ENCODE results near the gene PLIN3. TPM values are rescaled to one million over a fixed set of nuclear protein-coding genes. Genes with fewer than 3 reads are reported as not detected.
A peak's percentile ranks its signal among the peaks of the same experiment; 100 is the strongest.

Gene PLIN3
- total and polyA plus RNA-seq, 9 donors = 26.1 to 83.9 (median 72.5) TPM

DNA sequence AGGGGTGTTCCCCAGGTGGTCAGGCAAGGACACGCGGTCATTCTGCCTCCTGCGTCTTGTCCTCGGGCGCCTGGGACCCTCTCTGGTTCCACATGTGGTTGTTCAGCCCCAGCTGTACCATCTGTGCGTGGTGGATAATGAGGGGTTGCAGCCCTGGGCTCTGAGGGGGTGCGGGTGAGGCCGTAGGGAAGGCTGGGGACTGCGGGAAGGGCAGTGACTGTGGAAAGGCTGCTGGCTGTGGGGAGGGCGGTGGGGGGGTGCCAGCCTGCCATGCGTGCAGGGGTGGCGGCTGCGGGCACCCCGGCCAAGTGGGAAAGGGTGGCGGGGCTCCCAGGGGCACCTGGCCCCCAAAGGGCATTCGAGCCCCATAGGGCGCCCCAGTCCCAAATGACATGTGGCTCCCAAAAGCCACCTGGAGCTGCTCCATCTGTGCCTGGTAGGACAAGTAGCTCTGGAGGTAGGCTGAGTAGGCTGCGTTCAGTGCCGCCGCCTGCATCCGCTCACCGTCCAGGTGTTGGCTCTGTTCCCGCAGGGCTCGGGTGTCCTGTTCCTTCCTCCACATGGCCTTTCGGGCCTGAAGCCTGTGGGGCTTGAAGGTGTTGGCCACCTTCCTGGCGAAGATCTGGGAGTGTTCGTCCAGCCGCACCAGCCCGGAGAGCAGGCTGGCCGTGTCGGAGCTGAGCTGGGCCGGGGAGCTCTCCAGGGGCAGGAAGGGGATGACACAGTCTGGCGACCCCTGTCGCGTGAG lies 51.1 kb downstream of the PLIN3 start:
- H3K27me3 ChIP-seq = no peaks in the 10 kb centered on the region
- no peaks in the 10 kb centered on the region for H3K4me1 ChIP-seq (ENCODE audit: insufficient read depth)
- H3K9me3 ChIP-seq = no peaks in the 10 kb centered on the region
- H3K36me3 ChIP-seq = no peaks in the 10 kb centered on the region
- TF ChIP-seq, protein P1, sequence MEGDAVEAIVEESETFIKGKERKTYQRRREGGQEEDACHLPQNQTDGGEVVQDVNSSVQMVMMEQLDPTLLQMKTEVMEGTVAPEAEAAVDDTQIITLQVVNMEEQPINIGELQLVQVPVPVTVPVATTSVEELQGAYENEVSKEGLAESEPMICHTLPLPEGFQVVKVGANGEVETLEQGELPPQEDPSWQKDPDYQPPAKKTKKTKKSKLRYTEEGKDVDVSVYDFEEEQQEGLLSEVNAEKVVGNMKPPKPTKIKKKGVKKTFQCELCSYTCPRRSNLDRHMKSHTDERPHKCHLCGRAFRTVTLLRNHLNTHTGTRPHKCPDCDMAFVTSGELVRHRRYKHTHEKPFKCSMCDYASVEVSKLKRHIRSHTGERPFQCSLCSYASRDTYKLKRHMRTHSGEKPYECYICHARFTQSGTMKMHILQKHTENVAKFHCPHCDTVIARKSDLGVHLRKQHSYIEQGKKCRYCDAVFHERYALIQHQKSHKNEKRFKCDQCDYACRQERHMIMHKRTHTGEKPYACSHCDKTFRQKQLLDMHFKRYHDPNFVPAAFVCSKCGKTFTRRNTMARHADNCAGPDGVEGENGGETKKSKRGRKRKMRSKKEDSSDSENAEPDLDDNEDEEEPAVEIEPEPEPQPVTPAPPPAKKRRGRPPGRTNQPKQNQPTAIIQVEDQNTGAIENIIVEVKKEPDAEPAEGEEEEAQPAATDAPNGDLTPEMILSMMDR (IDR thresholded peaks at IDR 0.05) = no peak
- TF ChIP-seq POLR2A (IDR thresholded peaks at IDR 0.05) (no peak), EP300 (IDR thresholded peaks at IDR 0.05) (no peak)
- DNase-seq = peak in 3 of 5 donors; percentile 28 to 52 (median 48)
- intact Hi-C loops (cut with DNase I) = no loop called here
- WGBS, 3 donors = 90 to 94% (median 91%) methylated on average over 35 of the region's 35 CpGs
- peak overlapping the region in 1 of 2 donors; percentile 2 for H3K27ac ChIP-seq
- no peak overlapping the region for H3K4me3 ChIP-seq

DNA sequence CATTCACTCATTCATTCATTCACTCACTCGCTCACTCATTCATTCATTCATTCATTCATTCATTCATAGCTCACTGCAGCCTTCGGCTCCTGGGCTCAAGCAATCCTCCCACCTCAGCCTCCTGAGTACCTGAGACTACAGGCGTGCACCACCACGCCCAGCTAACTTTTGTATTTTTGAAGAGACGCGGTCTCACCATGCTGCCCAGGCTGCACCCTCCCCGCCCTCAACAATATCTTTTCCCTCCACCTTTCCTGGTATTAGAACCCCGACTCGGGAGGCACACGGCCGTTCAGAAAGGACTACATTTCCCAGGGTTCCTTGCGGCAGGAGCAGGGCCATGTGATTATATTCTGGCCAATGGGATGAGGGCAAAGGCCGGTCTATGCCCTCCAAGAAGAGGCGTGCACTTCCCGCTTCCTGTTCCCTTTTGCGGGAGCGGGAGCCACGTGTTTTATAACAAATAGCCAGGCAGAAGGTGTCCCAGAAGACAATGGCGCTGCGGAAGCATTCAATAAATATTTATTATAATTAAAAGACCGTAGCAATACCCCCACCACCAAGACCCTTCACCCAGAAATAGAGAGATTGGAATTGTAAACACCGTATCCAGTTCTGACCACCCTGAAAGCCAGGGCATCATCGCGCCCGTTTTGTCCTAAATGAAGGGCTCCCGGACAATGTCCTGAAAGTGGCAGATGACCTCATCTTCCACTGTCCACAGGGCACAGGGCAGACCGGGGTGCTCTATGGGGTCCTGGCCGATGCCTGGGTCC lies 51.9 kb downstream of the PLIN3 start:
- TF ChIP-seq, protein P1 (IDR thresholded peaks at IDR 0.05) = no peak
- no peak for TF ChIP-seq EP300 (IDR thresholded peaks at IDR 0.05)
- no peaks in the 10 kb centered on the region for H3K36me3 ChIP-seq
- no peak overlapping the region for H3K4me3 ChIP-seq
- intact Hi-C loops (cut with DNase I) = no loop called here
- WGBS, 3 donors = 21 to 26% (median 22%) methylated on average over 28 of the region's 28 CpGs
- peak; percentile 83 to 91 (median 87) for DNase-seq
- H3K27ac ChIP-seq = peak overlapping the region in 1 of 2 donors; percentile 2
- no peaks in the 10 kb centered on the region for H3K27me3 ChIP-seq
- H3K9me3 ChIP-seq = no peaks in the 10 kb centered on the region
- H3K4me1 ChIP-seq (ENCODE audit: insufficient read depth) = no peaks in the 10 kb centered on the region

DNA sequence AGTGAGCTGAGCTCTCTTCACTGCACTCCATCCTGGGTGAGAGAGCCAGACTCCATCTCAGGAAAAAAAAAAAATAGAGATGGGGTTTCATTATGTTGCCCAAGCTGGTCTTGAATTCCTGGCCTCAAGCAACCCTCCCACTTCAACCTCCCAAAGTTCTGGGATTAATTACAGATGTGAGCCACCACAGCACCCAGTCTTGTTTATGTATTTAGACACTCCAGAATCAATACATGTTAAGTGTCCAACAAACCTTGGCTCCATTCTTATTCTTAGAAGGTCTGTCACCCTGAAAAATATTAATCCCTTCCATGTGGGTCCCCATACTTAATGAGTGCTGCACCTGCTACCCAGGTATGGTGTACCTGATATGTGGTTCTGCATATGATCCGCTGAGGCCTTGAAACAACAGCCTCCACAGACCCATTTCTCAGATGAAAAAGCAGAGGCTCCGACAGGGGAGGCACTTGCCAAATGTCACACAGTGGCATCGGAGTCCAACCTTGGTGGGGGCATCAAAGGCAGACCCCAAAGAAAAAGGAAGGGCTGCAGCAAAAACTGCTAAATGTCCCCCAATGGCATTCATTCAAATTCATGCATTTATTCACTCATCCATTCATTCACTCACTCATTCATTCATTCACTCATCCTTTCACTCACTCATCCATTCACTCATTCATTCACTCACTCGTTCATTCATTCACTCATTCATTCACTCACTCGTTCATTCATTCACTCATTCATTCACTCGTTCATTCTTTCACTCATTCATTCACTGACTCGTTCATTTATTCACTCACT lies 52.6 kb downstream of the PLIN3 start:
- H3K27me3 ChIP-seq = no peaks in the 10 kb centered on the region
- H3K9me3 ChIP-seq = no peaks in the 10 kb centered on the region
- no peak overlapping the region for H3K27ac ChIP-seq

More for the DNA sequence above, 52.6 kb downstream of the PLIN3 start:
- Histone ChIP-seq H3K4me3 (no peak overlapping the region), H3K4me1 (ENCODE audit: insufficient read depth) (no peaks in the 10 kb centered on the region), H3K36me3 (no peaks in the 10 kb centered on the region)
- DNase-seq = no peak
- TF ChIP-seq POLR2A (IDR thresholded peaks at IDR 0.05) = no peak
- TF ChIP-seq, protein P1 (IDR thresholded peaks at IDR 0.05) = no peak
- intact Hi-C loops (cut with DNase I) = loop anchor here in 3 of 4 donors (5.0 kb wide), 1 partner anchor 37 kb away; no protein-coding TSS in a partner anchor
- WGBS, 3 donors = 68 to 76% (median 72%) methylated on average over 7 of the region's 7 CpGs
